SH-SY5Y (cell line): ENCODE results near the gene QRICH1.

Experiments
- GATA2 ChIP-seq: IDR thresholded peaks from 2 replicates; pipeline ENCODE4 v1.6.1; 2011; ENCODE audit warnings: mild to moderate bottlenecking, low read depth, low read length
- GATA3 ChIP-seq: IDR thresholded peaks from 2 replicates; pipeline ENCODE4 v1.6.1; 2011; ENCODE audit warnings: low read depth, mild to moderate bottlenecking, low read length, moderate library complexity

DNA sequence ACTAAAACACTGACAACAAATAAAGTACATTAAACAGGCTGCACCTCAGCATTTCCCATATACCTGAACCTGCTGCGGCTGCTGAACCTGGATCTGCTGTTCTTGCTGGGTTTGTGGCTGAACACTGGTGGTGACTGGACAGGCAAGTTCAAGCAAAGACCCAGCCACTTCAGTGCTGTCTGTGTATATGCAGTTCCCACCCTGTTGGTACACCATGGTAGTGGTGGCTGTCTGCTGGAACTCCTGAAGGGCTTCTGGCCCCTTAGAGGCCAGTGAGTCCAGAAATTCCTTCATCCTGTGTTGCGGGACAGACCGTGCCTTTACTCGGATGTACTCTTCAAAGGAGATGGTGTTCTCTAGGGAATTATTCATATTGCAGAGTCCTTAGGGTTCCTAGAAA lies 17.2 kb downstream of the QRICH1 start:
- TF ChIP-seq GATA2 (no peak), GATA3 (no peak)
